Prostate gland (tissue), 2 donors: Measurements from ENCODE around the gene LGI4.

Experiments used
- CTCF ChIP-seq, 4 experiments: fragments of 200-600 bp in 2 of 4; fragments of 450-650 bp in 2 of 4; sonication (generic) in 2 of 4; IDR thresholded peaks; 1 replicate in 3 of 4; 2 replicates in 1 of 4; pipeline ENCODE4 v1.5.1; 2016 to 2019; ENCODE audit warnings: antibody characterized with exemption in 4 of 4, mild to moderate bottlenecking in 2 of 4, moderate library complexity in 2 of 4
- POLR2AphosphoS5 ChIP-seq: sonication (generic); formaldehyde crosslinking; IDR thresholded peaks from one replicate; pipeline ENCODE4 v1.6.1; 2017; ENCODE audit warnings: antibody characterized with exemption

GRCh38 chr19:35106291-35106583 is 28.6 kb downstream of the LGI4 start:
- no peak for TF ChIP-seq CTCF (IDR thresholded peaks at IDR 0.05)
- no peak for TF ChIP-seq POLR2AphosphoS5
